CD14-positive monocyte (primary cell): ENCODE results near the gene TRAPPC3L. TPM values are rescaled to one million over a fixed set of nuclear protein-coding genes. Genes with fewer than 3 reads are reported as not detected.
A peak's percentile ranks its signal among the peaks of the same experiment; 100 is the strongest.

Experiments
- DNase-seq, 3 donors: peaks; one replicate each; pipeline ENCODE4 v3.0.0-alpha.2; 2011 to 2022
- H2AFZ ChIP-seq: 2 replicates; pipeline ENCODE4 v1.6.0; 2012; ENCODE audit warnings: mild to moderate bottlenecking, low read depth, low read length, inconsistent platforms; ENCODE audit not compliant: insufficient read depth, poor library complexity, severe bottlenecking
- H3K27ac ChIP-seq, 2 donors: 1 replicate in 1 of 2; 2 replicates in 1 of 2; pipeline ENCODE4 v1.5.1; 2012 to 2013; ENCODE audit warnings: low read length in 2 of 2, control low read depth in 1 of 2, inconsistent platforms in 1 of 2, low read depth in 1 of 2, mild to moderate bottlenecking in 1 of 2
- H3K27me3 ChIP-seq, 2 donors: one replicate each; pipeline versions ENCODE4 v1.6.0 to v1.6.1; 2011 to 2013; ENCODE audit warnings: low read length in 2 of 2; ENCODE audit not compliant: control insufficient read depth in 2 of 2, insufficient read depth in 2 of 2
- H3K36me3 ChIP-seq, 2 donors: replicated peaks in 1 of 2; 1 replicate in 1 of 2; 2 replicates in 1 of 2; pipeline versions ENCODE4 v1.5.1 to v1.6.1; 2012 to 2013; ENCODE audit warnings: low read length in 2 of 2, control low read depth in 1 of 2, inconsistent platforms in 1 of 2, mild to moderate bottlenecking in 1 of 2; ENCODE audit not compliant: insufficient read depth in 2 of 2, control insufficient read depth in 1 of 2
- H3K4me1 ChIP-seq, 2 donors: 1 replicate in 1 of 2; 2 replicates in 1 of 2; pipeline versions ENCODE4 v1.5.1 to v1.6.1; 2012 to 2013; ENCODE audit warnings: low read length in 2 of 2, control low read depth in 1 of 2, inconsistent platforms in 1 of 2, mild to moderate bottlenecking in 1 of 2, moderate library complexity in 1 of 2; ENCODE audit not compliant: insufficient read depth in 2 of 2, control insufficient read depth in 1 of 2
- H3K4me2 ChIP-seq: replicated peaks from 2 replicates; pipeline ENCODE3; 2012; ENCODE audit warnings: low read length, moderate library complexity, mild to moderate bottlenecking; ENCODE audit not compliant: poor library complexity, severe bottlenecking; ENCODE audit errors: extremely low read depth
- H3K4me3 ChIP-seq, 3 experiments: fragments of 200-600 bp in 1 of 3; sonication (generic) in 1 of 3; replicated peaks in 1 of 3; 1 replicate in 2 of 3; 2 replicates in 1 of 3; pipeline ENCODE4 v1.5.1; 2011 to 2013; ENCODE audit warnings: low read length in 3 of 3, mild to moderate bottlenecking in 3 of 3, control low read depth in 2 of 3, low read depth in 2 of 3, inconsistent platforms in 1 of 3, moderate library complexity in 1 of 3
- H3K79me2 ChIP-seq: 2 replicates; pipeline ENCODE4 v1.6.0; 2012; ENCODE audit warnings: mild to moderate bottlenecking, control low read depth, inconsistent platforms, low read length, moderate library complexity; ENCODE audit not compliant: insufficient read depth
- H3K9ac ChIP-seq: 2 replicates; pipeline ENCODE4 v1.6.0; 2017; ENCODE audit warnings: low read length, mild to moderate bottlenecking; ENCODE audit not compliant: insufficient read depth, poor library complexity, severe bottlenecking
- H3K9me3 ChIP-seq, 2 donors: replicated peaks in 1 of 2; 1 replicate in 1 of 2; 2 replicates in 1 of 2; pipeline versions ENCODE4 v1.5.1 to v1.6.1; 2012 to 2013; ENCODE audit warnings: low read length in 2 of 2, control low read depth in 1 of 2; ENCODE audit not compliant: control insufficient read depth in 1 of 2, insufficient read depth in 1 of 2
- H4K20me1 ChIP-seq: 2 replicates; pipeline ENCODE4 v1.6.0; 2012; ENCODE audit warnings: mild to moderate bottlenecking, low read length, control low read depth, moderate library complexity; ENCODE audit not compliant: insufficient read depth
- H3K27ac Mint-ChIP-seq, 7 donors: one replicate each; pipeline ENCODE4 v1.8.0; 2020; ENCODE audit warnings: mild to moderate bottlenecking in 7 of 7, mixed read lengths in 7 of 7, moderate library complexity in 6 of 7, inconsistent platforms in 2 of 7
- H3K27me3 Mint-ChIP-seq, 3 donors: one replicate each; pipeline ENCODE4 v1.8.0; 2021 to 2022; ENCODE audit warnings: low read depth in 3 of 3, mild to moderate bottlenecking in 3 of 3, mixed read lengths in 3 of 3, moderate library complexity in 3 of 3, inconsistent platforms in 1 of 3
- H3K36me3 Mint-ChIP-seq, 2 donors: one replicate each; pipeline ENCODE4 v1.8.0; 2020; ENCODE audit warnings: mixed read lengths in 2 of 2, inconsistent platforms in 1 of 2, mild to moderate bottlenecking in 1 of 2
- H3K4me1 Mint-ChIP-seq: one replicate; pipeline ENCODE4 v1.8.0; 2020; ENCODE audit warnings: mild to moderate bottlenecking, mixed read lengths
- H3K4me3 Mint-ChIP-seq, 2 donors: one replicate each; pipeline ENCODE4 v1.8.0; 2020; ENCODE audit warnings: mild to moderate bottlenecking in 2 of 2, mixed read lengths in 2 of 2, moderate library complexity in 1 of 2
- H3K9me3 Mint-ChIP-seq, 7 donors: one replicate each; pipeline ENCODE4 v1.8.0; 2020 to 2022; ENCODE audit warnings: mixed read lengths in 7 of 7, mild to moderate bottlenecking in 6 of 7, moderate library complexity in 6 of 7, inconsistent platforms in 2 of 7
- WGBS: methylation state at CpG from one replicate; pipeline ENCODE4 v1.1.5; 2013; ENCODE audit warnings: missing lambda C conversion rate; ENCODE audit not compliant: insufficient coverage; 5-methylcytosine and 5-hydroxymethylcytosine counted together
- intact Hi-C, 2 donors: fragments of 100-400 bp; cut with micrococcal nuclease; formaldehyde crosslinking; loops; one replicate each; pipeline versions ENCODE4 v1.15.0 to v1.15.1; 2023
- polyA plus RNA-seq, 3 donors: library from polyadenylated mRNA; depleted of rRNA in 1 of 3; unstranded in 2 of 3; stranded (reverse) in 1 of 3; fragments of 300-500 nt in 2 of 3; fragments of >200 nt in 1 of 3; fragmentation: Illumina TruSeq in 2 of 3; gene quantifications; 1 replicate in 2 of 3; 2 replicates in 1 of 3; pipeline ENCODE4 v1.2.3, GENCODE V29; 2012 to 2021
- TF ChIP-seq, protein P1 (sequence below): fragments of 200-600 bp; IDR thresholded peaks from one replicate; pipeline ENCODE4 v1.8.0; 2022; ENCODE audit warnings: antibody characterized with exemption, mild to moderate bottlenecking

Gene TRAPPC3L
- polyA plus RNA-seq, 3 donors, result 0.17 TPM; not detected in 2

- 100% methylated on average over 1 of the region's 2 CpGs for WGBS
- H3K36me3 Mint-ChIP-seq, result peaks cover 61 to 71% of the 10 kb centered on the region in 2 donors
- no peaks in the 10 kb centered on the region for H3K27me3 Mint-ChIP-seq
- intact Hi-C loops, result no loop called here
- Histone ChIP-seq H3K9ac (no peak overlapping the region), H2AFZ (no peak overlapping the region), H3K27me3 (no peaks in the 10 kb centered on the region), H3K4me1 (no peaks in the 10 kb centered on the region), H4K20me1 (peaks cover 14% of the 10 kb centered on the region), H3K79me2 (peaks cover 48% of the 10 kb centered on the region), H3K27ac (no peak overlapping the region), H3K4me2 (no peak overlapping the region), H3K4me3 (no peak overlapping the region), H3K9me3 (no peaks in the 10 kb centered on the region), H3K36me3 (peaks cover 56 to 86% of the 10 kb centered on the region in 2 donors)
- DNase-seq, result no peak
- no peak overlapping the region for H3K4me3 Mint-ChIP-seq
- H3K9me3 Mint-ChIP-seq, result no peaks in the 10 kb centered on the region
- H3K27ac Mint-ChIP-seq, result no peak overlapping the region
- no peaks in the 10 kb centered on the region for H3K4me1 Mint-ChIP-seq
- TF ChIP-seq, protein P1, sequence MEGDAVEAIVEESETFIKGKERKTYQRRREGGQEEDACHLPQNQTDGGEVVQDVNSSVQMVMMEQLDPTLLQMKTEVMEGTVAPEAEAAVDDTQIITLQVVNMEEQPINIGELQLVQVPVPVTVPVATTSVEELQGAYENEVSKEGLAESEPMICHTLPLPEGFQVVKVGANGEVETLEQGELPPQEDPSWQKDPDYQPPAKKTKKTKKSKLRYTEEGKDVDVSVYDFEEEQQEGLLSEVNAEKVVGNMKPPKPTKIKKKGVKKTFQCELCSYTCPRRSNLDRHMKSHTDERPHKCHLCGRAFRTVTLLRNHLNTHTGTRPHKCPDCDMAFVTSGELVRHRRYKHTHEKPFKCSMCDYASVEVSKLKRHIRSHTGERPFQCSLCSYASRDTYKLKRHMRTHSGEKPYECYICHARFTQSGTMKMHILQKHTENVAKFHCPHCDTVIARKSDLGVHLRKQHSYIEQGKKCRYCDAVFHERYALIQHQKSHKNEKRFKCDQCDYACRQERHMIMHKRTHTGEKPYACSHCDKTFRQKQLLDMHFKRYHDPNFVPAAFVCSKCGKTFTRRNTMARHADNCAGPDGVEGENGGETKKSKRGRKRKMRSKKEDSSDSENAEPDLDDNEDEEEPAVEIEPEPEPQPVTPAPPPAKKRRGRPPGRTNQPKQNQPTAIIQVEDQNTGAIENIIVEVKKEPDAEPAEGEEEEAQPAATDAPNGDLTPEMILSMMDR, result no peak
These were observed 34.7 kb upstream of the TRAPPC3L start for GRCh38 chr6:116580198-116580597.

DNA sequence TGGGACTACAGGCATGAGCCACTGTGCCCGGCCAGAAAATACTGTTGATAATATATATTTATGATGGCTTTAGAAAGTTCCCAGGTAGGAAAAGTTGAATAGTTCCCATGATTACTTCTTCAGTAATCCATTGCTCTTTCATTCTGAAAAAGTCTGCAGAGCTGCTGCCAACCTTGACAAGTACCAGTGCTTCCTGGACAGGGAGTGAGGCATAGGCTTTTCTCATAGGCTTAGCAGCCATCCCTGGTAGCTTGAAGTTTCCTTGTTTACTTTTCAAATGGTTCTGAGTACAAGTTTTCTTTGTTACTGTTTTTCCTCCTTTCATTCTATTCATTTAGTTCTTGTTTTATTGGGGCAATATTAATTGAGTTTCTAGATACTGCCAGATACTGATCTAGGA is 33.7 kb upstream of the TRAPPC3L start:
- peaks cover 47 to 82% of the 10 kb centered on the region in 2 donors for H3K36me3 ChIP-seq
- H3K4me2 ChIP-seq, result no peak overlapping the region
- no peak overlapping the region for H3K4me3 ChIP-seq
- intact Hi-C loops, result no loop called here
- Mint-ChIP-seq H3K27ac (peak overlapping the region in 1 of 7 donors; percentile 41), H3K27me3 (no peaks in the 10 kb centered on the region), H3K9me3 (peaks cover 0 to 2% (median 0%) of the 10 kb centered on the region in 7 donors), H3K4me3 (no peak overlapping the region), H3K36me3 (peaks cover 55 to 64% of the 10 kb centered on the region in 2 donors), H3K4me1 (peaks cover 3% of the 10 kb centered on the region)
- no peaks in the 10 kb centered on the region for H3K4me1 ChIP-seq
- no peaks in the 10 kb centered on the region for H3K9me3 ChIP-seq
- H3K27ac ChIP-seq, result no peak overlapping the region
- no peak for DNase-seq
- no CpG with 5 or more reads among the region's 1 CpG for WGBS
- TF ChIP-seq, protein P1, result no peak
- H4K20me1 ChIP-seq, result peaks cover 14% of the 10 kb centered on the region
- no peak overlapping the region for H2AFZ ChIP-seq
- H3K79me2 ChIP-seq, result peaks cover 58% of the 10 kb centered on the region
- H3K27me3 ChIP-seq, result no peaks in the 10 kb centered on the region
- H3K9ac ChIP-seq, result no peak overlapping the region
